Measurements from ENCODE around the gene YBEY.

GRCh38 chr21:46329796-46330195 lies 43.7 kb downstream of the YBEY start:
- TF ChIP-seq PATZ1 (CRISPR knock-in tag; IDR thresholded peaks at IDR 0.05; ENCODE audit: borderline replicate concordance): no peak
- TF ChIP-seq ESRRG (CRISPR knock-in tag; IDR thresholded peaks at IDR 0.05): no peak
- TF ChIP-seq GLIS3 (CRISPR knock-in tag; IDR thresholded peaks at IDR 0.05): no peak
- TF ChIP-seq ZC3H10 (CRISPR knock-in tag; IDR thresholded peaks at IDR 0.05): no peak
- no peak for TF ChIP-seq CSDC2 (CRISPR knock-in tag; IDR thresholded peaks at IDR 0.05)
- no peak for TF ChIP-seq ZFP3 (CRISPR knock-in tag; IDR thresholded peaks at IDR 0.05)
- TF ChIP-seq ZNF70 (CRISPR knock-in tag; IDR thresholded peaks at IDR 0.05): no peak
- TF ChIP-seq RARB (CRISPR knock-in tag; IDR thresholded peaks at IDR 0.05): no peak
- no peak for TF ChIP-seq CREB5 (CRISPR knock-in tag; IDR thresholded peaks at IDR 0.05; ENCODE audit: low read depth)
- no peak for TF ChIP-seq CSRNP3 (CRISPR knock-in tag; IDR thresholded peaks at IDR 0.05)

All from SK-N-SH treated with all-trans-retinoic acid at 6 μM for 48 hours (cell line).